PFSK-1 (cell line): ENCODE data around the gene TM9SF1.

Source experiments
- FOXP2 ChIP-seq: optimal IDR thresholded peaks from 2 replicates; pipeline ENCODE3; 2011; ENCODE audit warnings: borderline replicate concordance, control low read depth, inconsistent platforms; ENCODE audit not compliant: insufficient read depth; ENCODE audit errors: extremely low read length, extremely low read depth
- POLR2AphosphoS5 ChIP-seq: IDR thresholded peaks from 2 replicates; pipeline ENCODE4 v1.6.1; 2012; ENCODE audit warnings: low read depth, mild to moderate bottlenecking, control low read depth, low read length, moderate library complexity
- REST ChIP-seq, 2 experiments: IDR thresholded peaks; 2 replicates each; pipeline versions ENCODE4 v1.6.1 to v1.8.0; 2011 to 2012; ENCODE audit warnings: low read depth in 2 of 2, low read length in 2 of 2, control low read depth in 1 of 2, inconsistent platforms in 1 of 2, mild to moderate bottlenecking in 1 of 2, moderate library complexity in 1 of 2; ENCODE audit not compliant: insufficient read depth in 1 of 2
- SIN3A ChIP-seq: IDR thresholded peaks from 2 replicates; pipeline ENCODE4 v1.6.1; 2012; ENCODE audit warnings: mild to moderate bottlenecking, low read length, moderate library complexity, borderline replicate concordance; ENCODE audit not compliant: insufficient read depth
- TAF1 ChIP-seq: IDR thresholded peaks from 2 replicates; pipeline ENCODE4 v1.6.1; 2012; ENCODE audit warnings: low read length, control low read depth, borderline replicate concordance; ENCODE audit not compliant: insufficient read depth

The TM9SF1 gene

DNA sequence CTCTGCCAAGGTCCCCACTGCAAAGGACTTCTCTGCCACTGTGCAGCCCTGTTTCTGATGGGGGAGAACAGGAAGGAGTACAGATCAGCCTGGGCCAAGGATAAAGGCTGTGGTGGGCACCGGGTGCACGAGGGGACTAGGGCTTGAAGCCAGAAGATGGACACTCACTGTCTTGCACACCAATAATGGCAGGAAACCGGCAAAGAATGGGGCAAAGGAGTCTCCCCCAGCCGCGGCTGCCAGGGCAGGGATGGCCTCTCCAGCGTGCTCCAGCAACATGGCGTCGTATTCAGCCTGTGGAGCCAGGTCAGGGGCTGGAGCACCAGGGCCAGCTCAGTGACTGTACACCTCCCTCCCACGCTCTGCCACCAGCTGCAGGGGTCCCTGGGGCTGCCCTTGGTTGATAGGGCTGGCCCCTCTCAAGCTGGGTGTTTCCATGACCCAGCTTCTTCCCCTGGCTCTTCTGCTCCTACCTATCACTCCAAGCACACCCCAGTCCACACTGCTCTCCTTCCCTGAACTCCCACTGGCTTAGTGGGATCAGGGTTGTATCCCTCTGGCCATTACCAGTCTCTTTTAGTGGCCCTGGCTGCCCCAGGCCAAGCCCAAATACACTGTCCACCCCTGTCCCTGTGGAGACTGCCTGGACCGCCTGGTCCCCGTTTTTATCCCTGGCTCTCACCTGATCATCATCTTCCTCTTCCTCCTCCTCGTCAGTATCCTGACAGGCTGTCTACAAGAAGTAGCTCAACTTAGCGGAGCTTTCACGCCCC, 12.9 kb downstream of the TM9SF1 start:
- TF ChIP-seq FOXP2, result no peak
- TF ChIP-seq POLR2AphosphoS5, result no peak
- TF ChIP-seq REST (IDR thresholded peaks at IDR 0.05; ENCODE audit: insufficient read depth in 1 of 2, low read depth in 2 of 2, low read length in 2 of 2), result no peak
- no peak for TF ChIP-seq TAF1
- TF ChIP-seq SIN3A, result no peak

GRCh38 chr14:24181371-24182077, 13.7 kb downstream of the TM9SF1 start:
- TF ChIP-seq REST (IDR thresholded peaks at IDR 0.05; ENCODE audit: insufficient read depth in 1 of 2, low read depth in 2 of 2, low read length in 2 of 2) (no peak), FOXP2 (no peak), POLR2AphosphoS5 (0 out of 2 replicates have a peak, but pooled peaks have one; percentile 5)

GRCh38 chr14:24179961-24180796, 15.1 kb downstream of the TM9SF1 start:
- TF ChIP-seq TAF1, result no peak
- TF ChIP-seq POLR2AphosphoS5, result no peak
- TF ChIP-seq SIN3A, result no peak
- TF ChIP-seq FOXP2, result no peak
- TF ChIP-seq REST (IDR thresholded peaks at IDR 0.05; ENCODE audit: insufficient read depth in 1 of 2, low read depth in 2 of 2, low read length in 2 of 2), result no peak

- no peak for TF ChIP-seq FOXP2
- TF ChIP-seq REST (IDR thresholded peaks at IDR 0.05; ENCODE audit: insufficient read depth in 1 of 2, low read depth in 2 of 2, low read length in 2 of 2), result no peak
- no peak for TF ChIP-seq SIN3A
- TF ChIP-seq TAF1, result no peak
- TF ChIP-seq POLR2AphosphoS5, result no peak
These were observed 15.8 kb downstream of the TM9SF1 start for GRCh38 chr14:24179294-24179960.
